Astrocyte (in vitro differentiated cells and primary cell): ENCODE data around the gene ATP11A. TPM values are rescaled to one million over a fixed set of nuclear protein-coding genes. Genes with fewer than 3 reads are reported as not detected.

Experiments used
- DNase-seq: peaks from one replicate; pipeline ENCODE4 v3.0.0-alpha.2; 2010; ENCODE audit warnings: low read depth
- FAIRE-seq: peaks from 2 replicates; lab custom pipeline; 2011; peaks lifted over from hg19 to GRCh38; lab: Jason Lieb, UNC
- H2AFZ ChIP-seq: 2 replicates; pipeline ENCODE4 v1.6.0; 2012; ENCODE audit warnings: low read depth, low read length, inconsistent platforms
- H3K27ac ChIP-seq: 2 replicates; pipeline ENCODE4 v1.5.1; 2011; ENCODE audit warnings: low read depth, low read length, inconsistent platforms
- H3K27me3 ChIP-seq: 2 replicates; pipeline ENCODE4 v1.6.0; 2011; ENCODE audit warnings: low read length, inconsistent platforms; ENCODE audit not compliant: insufficient read depth
- H3K36me3 ChIP-seq: 2 replicates; pipeline ENCODE4 v1.5.1; 2011; ENCODE audit warnings: low read length, inconsistent platforms; ENCODE audit not compliant: insufficient read depth
- H3K4me1 ChIP-seq: 2 replicates; pipeline ENCODE4 v1.5.1; 2011; ENCODE audit warnings: low read length, inconsistent platforms; ENCODE audit not compliant: insufficient read depth
- H3K4me2 ChIP-seq: 2 replicates; pipeline ENCODE4 v1.6.0; 2012; ENCODE audit warnings: low read length, inconsistent platforms
- H3K4me3 ChIP-seq: 2 replicates; pipeline ENCODE4 v1.5.1; 2011; ENCODE audit warnings: low read depth, mild to moderate bottlenecking, low read length, inconsistent platforms; ENCODE audit not compliant: insufficient read depth
- H3K79me2 ChIP-seq: 2 replicates; pipeline ENCODE4 v1.6.0; 2012; ENCODE audit warnings: mild to moderate bottlenecking, low read length, inconsistent platforms; ENCODE audit not compliant: insufficient read depth
- H3K9ac ChIP-seq: 2 replicates; pipeline ENCODE4 v1.6.0; 2012; ENCODE audit warnings: mild to moderate bottlenecking, low read length, inconsistent platforms
- H3K9me3 ChIP-seq: 2 replicates; pipeline ENCODE4 v1.5.1; 2012; ENCODE audit warnings: low read depth, mild to moderate bottlenecking, low read length, inconsistent platforms; ENCODE audit not compliant: insufficient read depth
- H4K20me1 ChIP-seq: 2 replicates; pipeline ENCODE4 v1.6.0; 2012; ENCODE audit warnings: low read length, inconsistent platforms; ENCODE audit not compliant: insufficient read depth
- H3K27ac Mint-ChIP-seq: one replicate; pipeline ENCODE4 v1.8.0; 2021; ENCODE audit warnings: mild to moderate bottlenecking, mixed read lengths; ENCODE audit not compliant: unreplicated experiment
- H3K27me3 Mint-ChIP-seq: one replicate; pipeline ENCODE4 v1.8.0; 2021; ENCODE audit warnings: low read depth, mixed read lengths; ENCODE audit not compliant: unreplicated experiment
- H3K36me3 Mint-ChIP-seq: one replicate; pipeline ENCODE4 v1.8.0; 2021; ENCODE audit warnings: low read depth, mixed read lengths; ENCODE audit not compliant: unreplicated experiment
- H3K4me1 Mint-ChIP-seq: one replicate; pipeline ENCODE4 v1.8.0; 2021; ENCODE audit warnings: low read depth, mixed read lengths; ENCODE audit not compliant: unreplicated experiment
- H3K4me3 Mint-ChIP-seq: one replicate; pipeline ENCODE4 v1.8.0; 2021; ENCODE audit warnings: mild to moderate bottlenecking, moderate library complexity, mixed read lengths; ENCODE audit not compliant: unreplicated experiment
- H3K9me3 Mint-ChIP-seq: one replicate; pipeline ENCODE4 v1.8.0; 2021; ENCODE audit warnings: mild to moderate bottlenecking, mixed read lengths; ENCODE audit not compliant: unreplicated experiment
- EZH2 ChIP-seq: IDR thresholded peaks from 2 replicates; pipeline ENCODE4 v1.6.1; 2012; ENCODE audit warnings: mild to moderate bottlenecking, low read length, inconsistent platforms; ENCODE audit not compliant: insufficient read depth
- total RNA-seq: library from RNA; stranded (reverse); gene quantifications from 2 replicates; pipeline ENCODE4 v1.2.1, GENCODE V29; 2021
- TF ChIP-seq, protein P1 (sequence below): IDR thresholded peaks from 2 replicates; pipeline ENCODE4 v1.5.1; 2011; ENCODE audit warnings: low read depth, mild to moderate bottlenecking, inconsistent platforms, low read length, moderate library complexity; ENCODE audit not compliant: insufficient read depth

Gene ATP11A
- total RNA-seq, 1 donor from 2014 or later = 38.9 TPM

GRCh38 chr13:112810608-112811007, 120.8 kb downstream of the ATP11A start:
- no peaks in the 10 kb centered on the region for H3K9me3 Mint-ChIP-seq
- no peaks in the 10 kb centered on the region for H3K36me3 ChIP-seq

GRCh38 chr13:112812306-112813055, 122.6 kb downstream of the ATP11A start:
- H3K27ac ChIP-seq = no peak overlapping the region
- no peaks in the 10 kb centered on the region for H3K9me3 Mint-ChIP-seq
- H3K9ac ChIP-seq = no peak overlapping the region
- H2AFZ ChIP-seq = no peak overlapping the region
- H3K36me3 ChIP-seq = no peaks in the 10 kb centered on the region
- no peaks in the 10 kb centered on the region for H3K27me3 ChIP-seq
- H3K36me3 Mint-ChIP-seq = peaks cover 16% of the 10 kb centered on the region
- no peaks in the 10 kb centered on the region for H3K9me3 ChIP-seq
- no peak overlapping the region for H3K4me3 ChIP-seq
- H3K27me3 Mint-ChIP-seq = no peaks in the 10 kb centered on the region
- no peak overlapping the region for H3K4me2 ChIP-seq
- FAIRE-seq = no peak
- no peak overlapping the region for H3K4me3 Mint-ChIP-seq
- H4K20me1 ChIP-seq = no peaks in the 10 kb centered on the region
- H3K79me2 ChIP-seq = no peaks in the 10 kb centered on the region
- peaks cover 4% of the 10 kb centered on the region for H3K4me1 Mint-ChIP-seq
- no peak overlapping the region for H3K27ac Mint-ChIP-seq
- no peak for DNase-seq
- TF ChIP-seq EZH2 = no peak
- TF ChIP-seq, protein P1, sequence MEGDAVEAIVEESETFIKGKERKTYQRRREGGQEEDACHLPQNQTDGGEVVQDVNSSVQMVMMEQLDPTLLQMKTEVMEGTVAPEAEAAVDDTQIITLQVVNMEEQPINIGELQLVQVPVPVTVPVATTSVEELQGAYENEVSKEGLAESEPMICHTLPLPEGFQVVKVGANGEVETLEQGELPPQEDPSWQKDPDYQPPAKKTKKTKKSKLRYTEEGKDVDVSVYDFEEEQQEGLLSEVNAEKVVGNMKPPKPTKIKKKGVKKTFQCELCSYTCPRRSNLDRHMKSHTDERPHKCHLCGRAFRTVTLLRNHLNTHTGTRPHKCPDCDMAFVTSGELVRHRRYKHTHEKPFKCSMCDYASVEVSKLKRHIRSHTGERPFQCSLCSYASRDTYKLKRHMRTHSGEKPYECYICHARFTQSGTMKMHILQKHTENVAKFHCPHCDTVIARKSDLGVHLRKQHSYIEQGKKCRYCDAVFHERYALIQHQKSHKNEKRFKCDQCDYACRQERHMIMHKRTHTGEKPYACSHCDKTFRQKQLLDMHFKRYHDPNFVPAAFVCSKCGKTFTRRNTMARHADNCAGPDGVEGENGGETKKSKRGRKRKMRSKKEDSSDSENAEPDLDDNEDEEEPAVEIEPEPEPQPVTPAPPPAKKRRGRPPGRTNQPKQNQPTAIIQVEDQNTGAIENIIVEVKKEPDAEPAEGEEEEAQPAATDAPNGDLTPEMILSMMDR = no peak
- H3K4me1 ChIP-seq = no peaks in the 10 kb centered on the region

More at GRCh38 chr13:112810608-112811007, 120.8 kb downstream of the ATP11A start:
- no peak overlapping the region for H3K27ac ChIP-seq
- H3K27ac Mint-ChIP-seq = no peak overlapping the region
- no peaks in the 10 kb centered on the region for H3K4me1 ChIP-seq
- TF ChIP-seq, protein P1 = no peak
- TF ChIP-seq EZH2 = no peak
- peaks cover 17% of the 10 kb centered on the region for H3K36me3 Mint-ChIP-seq
- no peak overlapping the region for H2AFZ ChIP-seq
- no peaks in the 10 kb centered on the region for H3K27me3 Mint-ChIP-seq
- no peaks in the 10 kb centered on the region for H3K9me3 ChIP-seq
- H3K4me3 Mint-ChIP-seq = no peak overlapping the region
- FAIRE-seq (no peak), DNase-seq (no peak)
- no peaks in the 10 kb centered on the region for H4K20me1 ChIP-seq
- peaks cover 8% of the 10 kb centered on the region for H3K4me1 Mint-ChIP-seq
- no peaks in the 10 kb centered on the region for H3K27me3 ChIP-seq
- H3K4me3 ChIP-seq = no peak overlapping the region
- no peak overlapping the region for H3K4me2 ChIP-seq
- no peaks in the 10 kb centered on the region for H3K79me2 ChIP-seq
- H3K9ac ChIP-seq = no peak overlapping the region

GRCh38 chr13:112813552-112813951, 123.7 kb downstream of the ATP11A start:
- H3K4me3 Mint-ChIP-seq = no peak overlapping the region
- Histone ChIP-seq H4K20me1 (no peaks in the 10 kb centered on the region), H3K27me3 (no peaks in the 10 kb centered on the region), H3K9ac (no peak overlapping the region), H2AFZ (no peak overlapping the region), H3K9me3 (no peaks in the 10 kb centered on the region), H3K4me2 (no peak overlapping the region), H3K4me3 (no peak overlapping the region), H3K79me2 (no peaks in the 10 kb centered on the region), H3K27ac (no peak overlapping the region), H3K4me1 (no peaks in the 10 kb centered on the region), H3K36me3 (no peaks in the 10 kb centered on the region)
- peaks cover 4% of the 10 kb centered on the region for H3K4me1 Mint-ChIP-seq
- H3K36me3 Mint-ChIP-seq = peaks cover 24% of the 10 kb centered on the region
- FAIRE-seq (no peak), DNase-seq (no peak)
- H3K9me3 Mint-ChIP-seq = peaks cover 8% of the 10 kb centered on the region
- no peak overlapping the region for H3K27ac Mint-ChIP-seq
- H3K27me3 Mint-ChIP-seq = no peaks in the 10 kb centered on the region
- TF ChIP-seq, protein P1 = no peak
